A549 (cell line): ENCODE measurements around the gene FFAR1. TPM values are rescaled to one million over a fixed set of nuclear protein-coding genes. Genes with fewer than 3 reads are reported as not detected.

ENCODE experiments used
- ATAC-seq, 2 experiments: fragments of 200-7000 bp in 1 of 2; fragments of >200 bp in 1 of 2; cut with Nextera tagmentation in 1 of 2; cut with Tn5 transposase in 1 of 2; 3 replicates each; pipeline versions ENCODE4 v1.8.0 to v1.9.1; 2018 to 2020; ENCODE audit warnings: mild to moderate bottlenecking in 1 of 2, moderate library complexity in 1 of 2
- CTCF ChIA-PET: fragments of 300-600 bp; sonication (Branson Sonifier 250); formaldehyde crosslinking; extraction: SDS; loops from one replicate; lab custom pipeline; 2021; ENCODE audit warnings: antibody characterized with exemption, inconsistent platforms; lab: Yijun Ruan, JAX
- POLR2A ChIA-PET: fragments of 350-600 bp; formaldehyde crosslinking; extraction: SDS; loops from one replicate; lab custom pipeline; 2021; ENCODE audit warnings: antibody characterized with exemption, inconsistent platforms; lab: Yijun Ruan, JAX
- DNase-seq, 2 experiments: peaks; one replicate each; pipeline versions ENCODE4 v3.0.0 to v3.0.0-alpha.2; 2011 to 2016; ENCODE audit warnings: low read depth in 1 of 2, low spot score in 1 of 2
- FAIRE-seq: peaks from 2 replicates; lab custom pipeline; 2011; peaks lifted over from hg19 to GRCh38; lab: Jason Lieb, UNC
- H3K27ac ChIP-seq, 2 experiments: fragments of >200 bp; sonication (Bioruptor Twin); formaldehyde crosslinking; 3 replicates each; pipeline ENCODE4 v1.5.1; 2016 to 2017
- H3K4me1 ChIP-seq: fragments of >200 bp; sonication (Bioruptor Twin); formaldehyde crosslinking; 3 replicates; pipeline ENCODE4 v1.6.1; 2016
- H3K4me2 ChIP-seq: fragments of >200 bp; sonication (Bioruptor Twin); formaldehyde crosslinking; 3 replicates; pipeline ENCODE4 v1.6.1; 2016
- H3K4me3 ChIP-seq: fragments of >200 bp; sonication (Bioruptor Twin); formaldehyde crosslinking; 3 replicates; pipeline ENCODE4 v1.5.1; 2016
- H3K9me3 ChIP-seq: fragments of >200 bp; sonication (Bioruptor Twin); formaldehyde crosslinking; 3 replicates; pipeline ENCODE4 v1.6.1; 2016
- CEBPB ChIP-seq, 2 experiments: fragments of >200 bp in 1 of 2; sonication (Bioruptor Twin) in 1 of 2; formaldehyde crosslinking in 1 of 2; IDR thresholded peaks; 2 replicates each; pipeline ENCODE4 v1.6.1; 2012 to 2016
- CHD2 ChIP-seq: fragments of 150-350 bp; IDR thresholded peaks from 2 replicates; pipeline ENCODE4 v1.6.1; 2014; ENCODE audit warnings: low read length; ENCODE audit not compliant: partially characterized antibody
- EHMT2 ChIP-seq: fragments of 200-600 bp; sonication (generic); IDR thresholded peaks from 2 replicates; pipeline ENCODE4 v1.6.1; 2016; ENCODE audit warnings: antibody characterized with exemption, low read depth, mild to moderate bottlenecking, moderate library complexity
- FOXS1 ChIP-seq: fragments of 250-450 bp; sonication (Bioruptor Pico); IDR thresholded peaks from 2 replicates; pipeline ENCODE4 v1.5.0; 2020; ENCODE audit warnings: mild to moderate bottlenecking, moderate library complexity
- HOXA7 ChIP-seq: fragments of 250-450 bp; sonication (Bioruptor Pico); IDR thresholded peaks from 2 replicates; pipeline ENCODE4 v1.5.0; 2020; ENCODE audit warnings: mild to moderate bottlenecking, moderate library complexity
- HOXB5 ChIP-seq: fragments of 250-450 bp; sonication (Bioruptor Pico); IDR thresholded peaks from 2 replicates; pipeline ENCODE4 v1.5.0; 2020; ENCODE audit warnings: mild to moderate bottlenecking, moderate library complexity
- MAX ChIP-seq: IDR thresholded peaks from 2 replicates; pipeline ENCODE4 v1.6.1; 2012
- MAZ ChIP-seq: fragments of 150-350 bp; IDR thresholded peaks from 2 replicates; pipeline ENCODE4 v1.6.1; 2014; ENCODE audit warnings: antibody characterized with exemption, low read depth, low read length, borderline replicate concordance
- MYC ChIP-seq: IDR thresholded peaks from 2 replicates; pipeline ENCODE4 v1.6.1; 2012; ENCODE audit warnings: mild to moderate bottlenecking, inconsistent platforms, low read length, improper control_type of control experiment, borderline replicate concordance
- POLR2A ChIP-seq: IDR thresholded peaks from 2 replicates; pipeline ENCODE4 v1.6.1; 2012; ENCODE audit warnings: mild to moderate bottlenecking, low read length
- RAD21 ChIP-seq, 2 experiments: fragments of >200 bp in 1 of 2; sonication (Bioruptor Twin) in 1 of 2; formaldehyde crosslinking in 1 of 2; IDR thresholded peaks in 1 of 2; conservative IDR thresholded peaks in 1 of 2; 2 replicates in 1 of 2; 3 replicates in 1 of 2; pipeline ENCODE4 v1.6.1; 2012 to 2018; ENCODE audit warnings: inconsistent platforms in 1 of 2
- RFX5 ChIP-seq: fragments of 450-650 bp; IDR thresholded peaks from 2 replicates; pipeline ENCODE4 v1.7.1; 2014; ENCODE audit warnings: antibody characterized with exemption, mild to moderate bottlenecking, moderate library complexity
- SMC3 ChIP-seq: fragments of >200 bp; sonication (Bioruptor Twin); formaldehyde crosslinking; IDR thresholded peaks from 3 replicates; pipeline ENCODE4 v1.6.1; 2018; ENCODE audit warnings: inconsistent platforms
- SREBF2 ChIP-seq: fragments of 450-650 bp; IDR thresholded peaks from 2 replicates; pipeline ENCODE4 v1.6.1; 2014; ENCODE audit warnings: mild to moderate bottlenecking, moderate library complexity
- TFCP2L1 ChIP-seq: fragments of 250-450 bp; sonication (Bioruptor Pico); IDR thresholded peaks from 2 replicates; pipeline ENCODE4 v1.5.0; 2021; ENCODE audit warnings: mild to moderate bottlenecking
- TP53 ChIP-seq: fragments of 250-450 bp; sonication (Bioruptor Pico); IDR thresholded peaks from 2 replicates; pipeline ENCODE4 v1.5.0; 2021; ENCODE audit warnings: mild to moderate bottlenecking, moderate library complexity
- USF2 ChIP-seq: fragments of 450-650 bp; IDR thresholded peaks from 2 replicates; pipeline ENCODE4 v1.6.1; 2014; ENCODE audit warnings: antibody characterized with exemption
- ZSCAN20 ChIP-seq: fragments of 250-450 bp; sonication (Bioruptor Pico); IDR thresholded peaks from 2 replicates; pipeline ENCODE4 v1.8.0; 2022; ENCODE audit warnings: mild to moderate bottlenecking, moderate library complexity
- WGBS: methylation state at CpG from one replicate; pipeline ENCODE4 v1.1.6; 2017; ENCODE audit errors: missing lambda C conversion rate; 5-methylcytosine and 5-hydroxymethylcytosine counted together
- polyA plus RNA-seq, 4 experiments: library from polyadenylated mRNA; depleted of rRNA in 3 of 4; stranded (reverse); fragments of >200 nt; fragmentation: RNase III in 1 of 4; extraction: RNeasy Plus Mini Kit Qiagen cat#74134 plus additional on column Dnase treatment in 1 of 4; gene quantifications; 2 replicates in 3 of 4; 3 replicates in 1 of 4; pipeline ENCODE4 v1.2.3, GENCODE V29; 2011 to 2017
- TF ChIP-seq, protein P1 (sequence below): fragments of 250-450 bp; sonication (Bioruptor Pico); IDR thresholded peaks from 2 replicates; pipeline ENCODE4 v1.5.0; 2020; ENCODE audit warnings: low read depth, mild to moderate bottlenecking, moderate library complexity
- TF ChIP-seq, protein P2 (sequence below): fragments of >200 bp; sonication (Bioruptor Twin); formaldehyde crosslinking; IDR thresholded peaks from 3 replicates; pipeline ENCODE4 v1.5.1; 2016

The FFAR1 gene
- polyA plus RNA-seq, 2 of the 4 experiments (the other 2 are of a cell fraction): not detected

GRCh38 chr19:35352177-35352447 lies 4.4 kb downstream of the FFAR1 start:
- TF ChIP-seq POLR2A: no peak
- no peak for TF ChIP-seq HOXA7 (CRISPR knock-in tag)
- no peak for TF ChIP-seq USF2
- no peak for TF ChIP-seq FOXS1
- TF ChIP-seq, protein P1, sequence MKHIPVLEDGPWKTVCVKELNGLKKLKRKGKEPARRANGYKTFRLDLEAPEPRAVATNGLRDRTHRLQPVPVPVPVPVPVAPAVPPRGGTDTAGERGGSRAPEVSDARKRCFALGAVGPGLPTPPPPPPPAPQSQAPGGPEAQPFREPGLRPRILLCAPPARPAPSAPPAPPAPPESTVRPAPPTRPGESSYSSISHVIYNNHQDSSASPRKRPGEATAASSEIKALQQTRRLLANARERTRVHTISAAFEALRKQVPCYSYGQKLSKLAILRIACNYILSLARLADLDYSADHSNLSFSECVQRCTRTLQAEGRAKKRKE: no peak
- TF ChIP-seq, protein P2, sequence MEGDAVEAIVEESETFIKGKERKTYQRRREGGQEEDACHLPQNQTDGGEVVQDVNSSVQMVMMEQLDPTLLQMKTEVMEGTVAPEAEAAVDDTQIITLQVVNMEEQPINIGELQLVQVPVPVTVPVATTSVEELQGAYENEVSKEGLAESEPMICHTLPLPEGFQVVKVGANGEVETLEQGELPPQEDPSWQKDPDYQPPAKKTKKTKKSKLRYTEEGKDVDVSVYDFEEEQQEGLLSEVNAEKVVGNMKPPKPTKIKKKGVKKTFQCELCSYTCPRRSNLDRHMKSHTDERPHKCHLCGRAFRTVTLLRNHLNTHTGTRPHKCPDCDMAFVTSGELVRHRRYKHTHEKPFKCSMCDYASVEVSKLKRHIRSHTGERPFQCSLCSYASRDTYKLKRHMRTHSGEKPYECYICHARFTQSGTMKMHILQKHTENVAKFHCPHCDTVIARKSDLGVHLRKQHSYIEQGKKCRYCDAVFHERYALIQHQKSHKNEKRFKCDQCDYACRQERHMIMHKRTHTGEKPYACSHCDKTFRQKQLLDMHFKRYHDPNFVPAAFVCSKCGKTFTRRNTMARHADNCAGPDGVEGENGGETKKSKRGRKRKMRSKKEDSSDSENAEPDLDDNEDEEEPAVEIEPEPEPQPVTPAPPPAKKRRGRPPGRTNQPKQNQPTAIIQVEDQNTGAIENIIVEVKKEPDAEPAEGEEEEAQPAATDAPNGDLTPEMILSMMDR: no peak
- no peak for TF ChIP-seq ZSCAN20 (CRISPR knock-in tag)
- no peak for TF ChIP-seq HOXB5 (CRISPR knock-in tag)
- TF ChIP-seq TP53: no peak
- no peak for TF ChIP-seq CEBPB (IDR thresholded peaks at IDR 0.05)
- no peak for TF ChIP-seq SMC3
- TF ChIP-seq SREBF2: no peak
- TF ChIP-seq RFX5: no peak
- no peak for TF ChIP-seq EHMT2
- TF ChIP-seq RAD21 (conservative IDR thresholded peaks at IDR 0.05 in 1 of 2, IDR thresholded peaks at IDR 0.05 in 1 of 2): no peak
- no peak for TF ChIP-seq MYC
- no peak for TF ChIP-seq TFCP2L1 (CRISPR knock-in tag)
- TF ChIP-seq CHD2: no peak
- Histone ChIP-seq H3K4me2 (no peak overlapping the region), H3K4me3 (no peak overlapping the region), H3K4me1 (no peaks in the 10 kb centered on the region), H3K27ac (no peak overlapping the region), H3K9me3 (no peaks in the 10 kb centered on the region)
- no peak for DNase-seq
- no peak for FAIRE-seq
- POLR2A ChIA-PET: no interaction called here
- CTCF ChIA-PET: interaction anchor here (0.6 to 15.0 kb wide), 59 partner anchors 8 to 522 kb away, joined by 3 to 368 read pairs (median 5); partner anchors contain the start of genes FAM187B, FFAR2 and KRTDAP
- ATAC-seq: no peak; a peak in 1 of 6 replicates
- 64% methylated on average over 18 of the region's 18 CpGs for WGBS

DNA sequence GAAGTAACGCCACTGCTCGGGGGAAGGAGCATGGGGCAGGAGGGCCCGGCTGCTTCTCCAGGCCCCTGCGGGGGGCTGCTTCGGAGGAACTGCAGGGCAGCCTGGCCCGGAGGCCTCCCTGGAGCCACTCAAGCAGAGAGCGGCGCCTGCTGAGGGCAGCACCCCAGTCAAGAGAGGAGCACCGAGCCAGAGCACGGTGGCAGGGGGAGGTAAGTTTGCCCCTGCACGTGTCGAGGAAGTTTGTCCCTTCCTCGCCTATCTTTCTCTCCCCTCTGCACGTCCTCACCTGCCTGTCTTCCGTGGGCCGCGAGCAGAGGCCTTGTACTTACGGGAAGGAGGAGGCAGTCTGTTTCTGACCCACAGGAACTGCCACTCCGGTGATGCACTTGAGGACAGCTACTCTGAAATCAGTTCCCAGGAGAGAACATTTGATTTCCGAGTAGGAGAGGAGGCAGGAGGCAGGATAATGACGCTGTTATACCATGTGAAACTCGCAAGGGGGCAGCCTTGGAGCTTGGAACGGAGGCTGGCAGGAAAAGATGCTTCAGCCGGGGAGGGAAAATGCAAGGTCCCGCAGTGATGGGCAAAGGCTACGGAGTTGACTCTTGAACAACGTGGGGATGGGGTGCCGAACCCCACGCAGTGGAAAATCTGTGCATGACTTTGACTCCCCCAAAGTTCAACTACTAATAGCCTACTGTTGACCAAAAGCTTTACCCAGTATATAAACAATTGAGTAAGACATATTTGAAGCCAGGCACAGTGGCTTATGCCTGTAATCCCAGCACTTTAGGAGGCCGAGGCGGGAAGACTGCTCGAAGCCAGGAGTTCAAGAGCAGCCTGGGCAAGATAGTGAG lies 5.0 kb downstream of the FFAR1 start:
- peak; percentile 77 to 88 for ATAC-seq
- WGBS: 27% methylated on average over 32 of the region's 32 CpGs
- Histone ChIP-seq H3K27ac (no peak overlapping the region), H3K9me3 (no peaks in the 10 kb centered on the region), H3K4me1 (no peaks in the 10 kb centered on the region), H3K4me2 (peak overlapping the region; percentile 19; the same call in 2 of the 3 replicates), H3K4me3 (no peak overlapping the region)
- FAIRE-seq: peak; percentile 97
- POLR2A ChIA-PET: interaction anchor here (1.1 to 1.2 kb wide), 2 partner anchors 143 to 158 kb away, joined by 3 to 5 read pairs; no protein-coding TSS in a partner anchor
- DNase-seq: peak; percentile 87 to 98
- CTCF ChIA-PET: interaction anchor here (0.6 to 15.0 kb wide), 80 partner anchors 8 to 522 kb away, joined by 3 to 368 read pairs (median 5); partner anchors contain the start of genes FAM187B, FFAR2 and KRTDAP
- TF ChIP-seq RAD21 (conservative IDR thresholded peaks at IDR 0.05 in 1 of 2, IDR thresholded peaks at IDR 0.05 in 1 of 2): peak; percentile 98 to 99
- TF ChIP-seq SMC3: peak; percentile 95
- peak; percentile 50; the same call in 1 of the 2 replicates for TF ChIP-seq MAX
- TF ChIP-seq, protein P2: peak; percentile 98
- TF ChIP-seq USF2: no peak
- peak; percentile 63; the same call in 1 of the 2 replicates for TF ChIP-seq MAZ
